Measurements from ENCODE around the gene FOXP1.
A peak's percentile ranks its signal among the peaks of the same experiment; 100 is the strongest.

The FOXP1 gene

GRCh38 chr3:71485896-71486295 lies 97.6 kb downstream of the FOXP1 start:
- no peak for DNase-seq (ENCODE audit: low read depth)

GRCh38 chr3:71484452-71484851 lies 99.1 kb downstream of the FOXP1 start:
- DNase-seq (ENCODE audit: low read depth): no peak

- no peak for DNase-seq (ENCODE audit: low read depth)
Observed at GRCh38 chr3:71484047-71484446, 99.5 kb downstream of the FOXP1 start.

DNA sequence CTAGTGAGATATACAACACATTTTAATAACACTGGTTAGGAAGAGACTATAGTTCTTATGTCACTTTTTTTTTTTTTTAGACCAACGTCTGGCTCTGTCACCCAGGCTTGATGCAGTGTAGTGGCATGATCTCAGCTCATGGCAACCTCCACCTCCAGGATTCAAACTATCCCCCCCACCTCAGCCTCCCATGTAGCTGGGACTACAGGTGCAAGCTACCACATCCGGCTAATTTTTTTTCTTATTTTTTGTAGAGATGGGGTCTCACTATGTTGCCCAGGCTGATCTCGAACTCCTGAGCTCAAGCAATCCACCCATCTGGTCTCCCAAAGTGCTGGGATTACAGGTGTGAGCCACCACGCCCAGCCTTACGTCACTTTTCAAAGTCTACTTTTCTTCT lies 100.8 kb downstream of the FOXP1 start:
- no peak for DNase-seq (ENCODE audit: low read depth)

GRCh38 chr3:71478568-71478967 lies 105.0 kb downstream of the FOXP1 start:
- DNase-seq (ENCODE audit: low read depth): peak; percentile 45

DNA sequence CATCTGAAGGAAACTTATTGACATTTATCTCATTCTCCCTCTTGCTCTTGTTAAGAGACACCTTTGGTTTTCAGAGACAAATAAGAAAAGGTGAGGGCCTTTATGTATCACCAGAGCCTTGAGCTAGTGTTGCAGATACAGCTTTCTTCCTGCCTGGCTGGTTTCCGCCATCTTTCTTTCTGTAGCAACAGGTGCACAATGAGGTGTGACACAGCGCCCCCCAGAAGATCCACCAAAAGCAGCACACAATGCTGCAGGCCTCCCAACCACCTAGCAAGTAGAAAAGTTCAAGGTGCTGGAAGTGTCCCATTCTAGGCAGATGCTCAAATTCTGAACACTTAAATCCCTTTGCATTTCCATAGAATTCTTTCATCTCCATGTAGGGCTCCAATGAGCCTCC lies 106.6 kb downstream of the FOXP1 start:
- no peak for DNase-seq (ENCODE audit: low read depth)

DNA sequence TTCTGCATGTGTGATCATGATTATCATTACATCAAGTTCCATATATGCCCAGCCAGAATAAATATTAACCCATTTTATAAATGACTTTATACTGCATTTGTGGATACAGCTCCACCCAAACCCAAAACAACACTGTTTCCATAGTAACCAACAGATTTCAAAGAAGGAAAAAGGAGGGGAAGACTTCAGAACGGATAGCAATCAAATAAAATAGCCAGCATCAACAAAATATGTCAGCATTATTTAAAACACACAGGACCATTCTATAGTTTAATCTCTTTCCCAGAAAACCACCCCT lies 114.4 kb downstream of the FOXP1 start:
- no peak for DNase-seq (ENCODE audit: low read depth)

DNA sequence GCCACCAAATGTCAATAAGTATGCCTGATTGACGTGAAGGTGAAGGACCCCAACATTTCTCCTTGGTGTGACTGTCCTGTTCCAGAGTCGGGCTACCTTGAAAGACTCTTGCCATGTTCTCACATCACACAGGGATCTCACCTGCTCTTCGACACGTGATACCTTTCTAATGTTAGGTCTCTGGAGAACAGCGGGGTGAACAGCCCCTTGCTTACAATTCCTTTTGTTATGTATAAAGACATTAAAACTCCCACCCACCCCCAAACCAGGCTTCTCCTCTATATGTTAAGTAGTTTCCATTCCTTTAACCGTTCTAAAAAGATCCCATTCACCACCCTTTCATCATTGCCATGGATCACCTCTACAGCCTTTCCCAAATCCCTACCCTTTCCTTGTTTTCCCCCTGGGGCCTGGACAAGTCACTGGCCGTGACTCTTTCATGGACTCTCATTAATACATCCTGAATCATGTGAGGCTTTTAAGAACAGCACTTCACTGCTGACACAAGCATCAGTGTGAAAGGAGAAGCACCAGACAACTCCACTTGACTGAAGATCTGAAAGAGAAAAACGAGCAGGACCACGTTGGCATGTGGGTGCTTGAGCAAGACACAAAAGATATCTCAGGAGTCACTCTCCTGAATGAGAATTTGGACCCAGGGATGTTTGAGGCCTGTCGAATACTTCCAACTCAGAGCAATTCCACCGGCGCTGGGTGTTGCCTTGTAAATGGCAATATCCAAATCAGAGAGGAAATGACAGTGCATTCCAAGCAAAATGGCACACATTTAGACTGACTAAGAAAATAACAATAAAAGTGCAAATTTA lies 115.0 kb downstream of the FOXP1 start:
- DNase-seq (ENCODE audit: low read depth): no peak

- no peak for DNase-seq (ENCODE audit: low read depth)
Observed at GRCh38 chr3:71466483-71466882, 117.0 kb downstream of the FOXP1 start.

DNA sequence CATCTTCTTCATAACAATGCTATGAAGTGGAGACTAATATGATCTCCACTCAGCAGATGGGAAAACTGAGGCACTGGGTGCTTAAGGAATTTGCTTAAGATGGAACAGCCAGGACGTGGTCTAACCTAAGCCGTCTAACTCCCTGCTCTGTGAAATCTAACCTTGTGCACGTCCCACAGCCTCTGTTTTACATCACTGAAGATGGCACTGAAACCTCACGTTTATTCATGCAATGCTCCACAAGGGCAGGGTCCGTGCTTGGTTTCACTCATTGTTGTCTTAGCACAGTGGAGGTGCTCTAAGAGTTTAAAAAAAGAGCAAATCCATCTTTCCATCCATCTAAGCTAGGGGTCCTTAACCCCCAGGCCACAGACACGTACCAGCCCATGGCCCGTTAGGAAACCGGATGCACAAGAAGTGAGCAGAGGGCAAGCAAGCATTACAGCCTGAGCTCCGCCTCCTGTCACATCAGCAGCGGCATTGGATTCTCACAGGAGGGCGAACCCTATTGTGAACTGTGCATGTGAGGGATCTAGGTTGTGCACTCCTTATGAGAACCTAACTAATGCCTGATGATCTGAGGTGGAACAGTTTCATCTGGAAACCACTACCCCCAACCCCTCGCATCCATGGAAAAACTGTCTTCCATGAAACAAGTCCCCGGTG lies 118.0 kb downstream of the FOXP1 start:
- DNase-seq (ENCODE audit: low read depth): no peak

- no peak for DNase-seq (ENCODE audit: low read depth)
Observed at GRCh38 chr3:71464613-71465012, 118.9 kb downstream of the FOXP1 start.

- no peak for DNase-seq (ENCODE audit: low read depth)
Observed at GRCh38 chr3:71463617-71464016, 119.9 kb downstream of the FOXP1 start.

DNA sequence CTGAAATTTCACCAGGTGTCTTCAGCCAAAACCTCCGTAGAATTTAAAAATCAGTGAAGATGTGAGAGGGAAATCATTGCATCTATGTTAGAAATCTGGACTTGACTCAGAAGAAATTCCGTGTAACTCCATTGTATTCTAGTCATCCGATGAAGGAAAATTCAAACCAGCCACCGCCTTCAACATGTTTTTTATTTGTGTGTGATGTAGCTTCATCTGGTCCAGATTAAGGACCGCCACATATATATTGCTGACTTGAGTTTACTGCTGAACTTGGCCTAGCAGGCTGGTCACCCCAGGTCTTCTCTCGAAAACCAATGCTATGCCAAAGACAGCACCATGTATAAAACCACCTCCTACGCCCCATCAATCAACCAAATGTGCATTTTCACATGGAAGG lies 120.9 kb downstream of the FOXP1 start:
- no peak for DNase-seq (ENCODE audit: low read depth)

GRCh38 chr3:71461749-71462483 lies 121.6 kb downstream of the FOXP1 start:
- DNase-seq (ENCODE audit: low read depth): no peak

DNA sequence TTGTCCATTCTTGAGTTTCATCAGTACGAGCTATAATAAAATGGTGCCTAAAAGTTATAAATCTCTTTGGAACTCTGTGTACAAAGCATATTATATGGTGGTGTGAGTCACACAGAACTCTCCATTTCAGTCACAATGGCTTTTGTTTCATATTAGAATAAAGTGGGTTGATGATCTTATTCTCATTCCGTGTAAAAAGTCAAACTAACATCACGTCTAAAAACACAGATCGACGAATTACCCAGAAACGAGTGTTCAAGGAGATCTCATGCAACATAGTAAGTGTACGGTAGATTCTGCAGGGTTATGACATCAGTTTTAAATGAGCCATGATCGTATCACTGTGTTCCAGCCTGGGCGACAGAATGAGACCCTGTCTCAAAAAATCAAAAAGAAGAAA lies 122.4 kb downstream of the FOXP1 start:
- DNase-seq (ENCODE audit: low read depth): no peak

DNA sequence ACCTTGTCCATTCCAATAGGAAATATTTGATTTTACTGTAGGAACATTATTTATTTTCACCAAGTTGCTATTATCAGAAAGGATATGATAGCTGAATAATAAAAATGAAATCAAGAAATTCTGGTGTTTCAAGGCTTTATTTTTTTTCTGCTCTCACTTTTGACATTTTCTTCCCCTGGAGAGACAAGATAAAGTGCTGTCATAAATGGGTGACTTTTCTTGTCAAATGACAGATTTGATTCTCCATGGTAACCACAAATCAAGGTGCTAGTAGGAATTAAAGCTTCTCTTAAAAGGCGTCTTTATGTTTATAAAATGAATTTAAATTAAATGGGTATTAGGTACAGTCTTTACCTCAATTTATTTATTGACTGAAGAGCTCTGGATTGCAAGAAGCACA lies 124.6 kb downstream of the FOXP1 start:
- no peak for DNase-seq (ENCODE audit: low read depth)

- DNase-seq (ENCODE audit: low read depth): no peak
Observed at GRCh38 chr3:71456826-71457225, 126.7 kb downstream of the FOXP1 start.

DNA sequence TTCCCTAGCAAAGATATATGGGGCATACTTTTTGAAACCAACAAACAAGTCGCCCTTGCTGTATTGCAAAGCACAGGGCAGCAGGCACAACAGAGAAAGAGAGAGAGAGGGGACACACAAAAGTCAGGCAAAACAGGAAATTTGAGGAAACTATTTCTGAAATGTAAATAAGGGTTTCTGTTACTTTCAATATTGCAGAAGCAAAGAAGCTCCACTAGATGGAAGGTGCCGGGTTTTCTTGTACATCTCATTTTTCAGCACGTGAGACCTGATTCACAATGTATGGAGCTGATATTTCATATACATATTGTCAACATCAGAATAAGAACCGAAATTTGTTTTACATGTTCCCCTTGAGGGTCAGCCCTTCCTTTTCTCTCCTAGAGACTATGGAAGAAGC lies 127.4 kb downstream of the FOXP1 start:
- DNase-seq (ENCODE audit: low read depth): no peak

- DNase-seq (ENCODE audit: low read depth): no peak
Observed at GRCh38 chr3:71454512-71455403, 128.8 kb downstream of the FOXP1 start.

DNA sequence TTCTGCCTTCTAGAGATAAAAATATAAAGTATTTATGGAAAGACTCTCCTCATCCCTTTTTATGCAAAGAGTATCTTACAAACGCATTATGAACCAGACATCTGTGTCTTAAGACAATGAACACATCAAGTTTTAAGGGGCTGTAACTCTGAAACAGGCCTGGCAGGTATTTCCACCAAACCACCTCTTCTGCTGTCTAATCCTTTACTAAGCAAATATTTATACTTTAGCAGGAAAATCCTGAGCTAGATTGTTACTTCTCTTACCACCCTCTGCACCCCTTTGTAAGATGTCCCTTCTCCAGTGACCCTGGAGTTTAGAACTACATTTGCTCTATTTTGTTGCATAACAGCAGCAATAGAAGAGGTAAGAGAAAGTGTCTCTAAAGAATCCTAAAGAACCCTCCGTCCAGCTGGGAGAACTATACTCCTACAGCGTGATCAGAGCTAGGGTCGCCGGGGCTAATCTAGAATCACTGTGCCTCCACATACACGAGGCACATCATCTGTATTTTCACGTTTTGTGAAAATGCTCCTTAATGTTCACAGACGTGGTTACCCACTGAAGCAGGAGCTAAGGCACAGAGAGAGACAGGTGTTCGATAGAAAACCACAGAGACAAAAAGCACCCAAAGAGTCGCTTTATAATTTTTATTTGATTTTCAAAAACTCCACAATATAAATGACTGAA lies 129.6 kb downstream of the FOXP1 start:
- DNase-seq (ENCODE audit: low read depth): no peak

DNA sequence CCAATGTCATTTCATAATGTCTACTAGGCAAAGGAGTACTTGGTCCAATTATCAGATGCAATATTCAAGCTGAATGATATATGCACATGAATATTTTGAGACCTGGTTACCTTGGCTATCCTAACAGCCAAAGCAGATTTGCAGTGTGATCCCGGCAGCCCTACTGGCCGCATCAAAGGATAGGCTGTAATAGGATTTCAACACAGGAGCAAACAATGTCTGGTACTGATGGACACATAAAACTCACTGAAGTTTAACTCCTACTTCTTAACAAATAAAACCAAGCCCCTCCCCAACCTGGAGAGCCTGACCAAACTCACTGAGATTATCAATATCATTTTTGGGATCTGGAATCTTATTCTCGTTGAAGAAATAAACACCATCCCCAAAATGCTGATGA lies 130.2 kb downstream of the FOXP1 start:
- no peak for DNase-seq (ENCODE audit: low read depth)

- no peak for DNase-seq (ENCODE audit: low read depth)
Observed at GRCh38 chr3:71451812-71452211, 131.7 kb downstream of the FOXP1 start.

Data from stimulated activated CD8-positive, alpha-beta memory T cell treated with anti-CD3 and anti-CD28 coated beads, Interleukin-4, amount 100 ng/mL, for 24 hours (primary cell).